A673 (cell line): Measurements from ENCODE around the gene PAXX. TPM values are rescaled to one million over a fixed set of nuclear protein-coding genes. Genes with fewer than 3 reads are reported as not detected.

ENCODE experiments used
- BruUV-seq: library from RNA; stranded (reverse); fragments of 400-500 nt; replicated peaks from 2 replicates; lab custom pipeline; 2021; lab: Mats Ljungman, UMichigan
- CTCF ChIA-PET: fragments of 300-600 bp; sonication (Branson Sonifier 250); formaldehyde crosslinking; loops from one replicate; lab custom pipeline; 2022; ENCODE audit warnings: antibody characterized with exemption; lab: Charles Lee
- POLR2A ChIA-PET: fragments of 300-600 bp; sonication (Branson Sonifier 250); formaldehyde crosslinking; loops from one replicate; lab custom pipeline; 2022; ENCODE audit warnings: antibody characterized with exemption; ENCODE audit not compliant: low non-redundant PET; lab: Charles Lee
- DNase-seq: peaks from one replicate; pipeline ENCODE4 v3.0.0-alpha.2; 2015; ENCODE audit warnings: low spot score
- H3K27ac ChIP-seq: fragments of 200-600 bp; sonication (generic); 2 replicates; pipeline ENCODE4 v1.5.1; 2016; ENCODE audit warnings: mixed run types, low read depth, mild to moderate bottlenecking, mixed read lengths, antibody characterized with exemption, low read length; ENCODE audit not compliant: poor library complexity, severe bottlenecking
- H3K27me3 ChIP-seq: fragments of 200-600 bp; sonication (generic); replicated peaks from 2 replicates; pipeline ENCODE4 v1.6.1; 2017; ENCODE audit warnings: mixed run types, low read depth, mild to moderate bottlenecking, mixed read lengths, antibody characterized with exemption, low read length; ENCODE audit not compliant: insufficient read depth, poor library complexity
- H3K36me3 ChIP-seq: fragments of 200-600 bp; sonication (generic); 2 replicates; pipeline ENCODE4 v1.6.1; 2016; ENCODE audit warnings: mixed run types, mild to moderate bottlenecking, mixed read lengths, antibody characterized with exemption, low read length; ENCODE audit not compliant: insufficient read depth, poor library complexity, severe bottlenecking
- H3K4me1 ChIP-seq: fragments of 200-600 bp; sonication (generic); 2 replicates; pipeline ENCODE4 v1.6.1; 2017; ENCODE audit warnings: mixed run types, mild to moderate bottlenecking, mixed read lengths, antibody characterized with exemption, low read length; ENCODE audit not compliant: insufficient read depth, poor library complexity, severe bottlenecking
- H3K4me3 ChIP-seq: fragments of 200-600 bp; sonication (generic); 2 replicates; pipeline ENCODE4 v1.5.1; 2016; ENCODE audit warnings: low read depth, mixed run types, mild to moderate bottlenecking, mixed read lengths, low read length; ENCODE audit not compliant: poor library complexity, severe bottlenecking
- H3K9me3 ChIP-seq: fragments of 200-600 bp; sonication (generic); 2 replicates; pipeline ENCODE4 v1.6.1; 2016; ENCODE audit warnings: mixed run types, low read depth, mild to moderate bottlenecking, mixed read lengths, antibody characterized with exemption, low read length; ENCODE audit not compliant: poor library complexity, severe bottlenecking
- EZH2 ChIP-seq: fragments of 200-600 bp; sonication (generic); IDR thresholded peaks from 2 replicates; pipeline ENCODE4 v1.6.1; 2017; ENCODE audit warnings: borderline replicate concordance, low read depth, mild to moderate bottlenecking, mixed read lengths, antibody characterized with exemption, low read length; ENCODE audit not compliant: poor library complexity, severe bottlenecking
- intact Hi-C: fragments of 100-400 bp; cut with micrococcal nuclease; formaldehyde crosslinking; loops from one replicate; pipeline ENCODE4 v1.10.0; 2022; ENCODE audit not compliant: unreplicated experiment
- total RNA-seq: library from RNA; stranded (reverse); gene quantifications from 2 replicates; pipeline ENCODE4 v1.2.3, GENCODE V29; 2021
- TF ChIP-seq, protein P1 (sequence below): fragments of 300-800, 200-600 bp; sonication (generic); conservative IDR thresholded peaks from 2 replicates; pipeline ENCODE4 v1.5.1; 2017; ENCODE audit warnings: low read depth, mild to moderate bottlenecking, antibody characterized with exemption, low read length, moderate library complexity, mixed read lengths

Gene PAXX
- total RNA-seq, 1 experiment from 2014 or later, result 91.5 TPM

DNA sequence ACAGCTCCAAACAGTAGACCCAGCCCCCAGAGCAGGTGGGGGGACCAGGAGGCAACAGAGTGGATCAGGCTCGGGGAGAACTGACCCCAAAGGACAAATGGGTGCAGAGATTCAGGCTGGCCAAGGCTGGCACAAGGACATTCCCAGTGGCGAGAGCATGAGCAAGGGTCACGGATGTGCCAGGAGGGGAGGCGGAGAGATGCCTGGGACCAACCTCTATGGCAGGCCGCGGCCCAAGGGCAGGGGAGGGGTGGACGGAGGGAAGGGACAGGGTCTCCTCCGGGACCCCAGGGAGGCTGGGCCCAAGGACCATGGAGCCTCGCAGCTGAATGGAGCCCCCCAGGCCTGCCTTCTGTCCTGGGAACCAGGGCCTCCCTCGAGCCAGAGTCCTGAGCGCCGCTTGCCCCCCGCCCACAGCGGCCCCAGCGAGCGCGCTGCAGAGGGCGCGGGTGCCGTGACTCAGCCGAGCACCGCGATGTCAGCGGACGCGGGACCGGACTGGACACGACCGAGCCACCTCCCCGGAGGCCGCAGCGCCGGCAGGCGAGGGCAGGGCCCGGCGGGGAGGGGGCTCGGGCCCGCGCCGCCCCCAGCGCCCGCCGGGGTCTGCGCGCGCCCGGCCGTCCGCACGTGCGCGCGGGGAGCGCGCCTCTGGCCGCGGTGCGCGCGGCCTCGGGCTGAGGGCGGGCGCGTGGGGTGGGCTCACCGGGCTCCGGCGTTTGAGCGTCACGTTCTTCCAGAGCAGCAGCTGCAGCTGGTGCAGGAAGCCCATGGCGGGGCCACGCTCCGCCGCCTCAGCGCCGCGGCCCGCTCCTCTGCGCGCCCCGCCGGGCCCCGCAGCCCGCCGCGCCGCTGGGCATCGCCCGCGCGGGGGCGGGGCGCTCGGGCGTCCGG is 35.4 kb downstream of the PAXX start, which contains the start of gene ABCA2:
ABCA2 (minus strand) TSS at position 869 of the 894 bp plus-strand sequence; CDS start at position 772, 97 bp downstream.
- no peak for DNase-seq

DNA sequence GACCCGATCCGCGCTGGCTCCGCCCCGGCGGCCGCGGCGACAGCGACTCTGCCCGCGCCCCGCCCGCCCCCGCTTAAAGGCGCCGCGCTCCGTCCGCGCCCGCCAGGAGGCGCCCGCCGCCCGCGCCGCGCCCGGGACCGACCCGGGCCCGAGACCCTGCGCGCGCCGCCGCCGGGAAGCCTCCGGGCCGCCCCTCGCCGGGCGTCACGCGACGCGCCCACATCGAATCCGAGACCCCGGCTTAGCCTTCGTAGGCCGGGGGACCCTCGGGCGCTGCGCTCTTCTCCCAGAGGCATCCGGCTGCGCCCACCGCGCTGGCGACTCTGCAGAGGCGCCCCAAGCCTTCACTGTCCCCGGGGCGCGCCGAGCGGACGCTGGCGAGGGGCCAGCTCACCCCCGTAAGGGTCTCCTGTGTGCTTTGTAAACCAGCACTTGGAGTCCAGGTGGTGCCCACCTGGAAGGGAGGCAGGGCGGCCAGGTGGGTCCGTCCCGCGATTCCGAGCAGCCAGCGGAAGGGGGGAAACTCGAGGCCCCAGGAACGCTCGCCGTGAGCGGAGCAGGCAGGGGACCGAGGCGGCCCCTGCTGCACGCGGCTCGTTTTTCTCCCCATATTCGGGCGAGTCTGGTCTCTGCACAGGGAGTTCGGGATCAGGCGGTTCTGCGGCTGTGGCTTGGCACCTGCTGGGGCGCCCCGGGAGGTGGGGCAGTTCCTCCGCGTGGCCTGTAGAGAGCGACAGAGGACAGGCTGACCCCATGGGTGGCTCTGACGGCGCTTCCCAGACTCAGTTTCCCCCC is 36.2 kb downstream of the PAXX start:
- H3K4me3 ChIP-seq, result peak overlapping the region; percentile 61
- H3K36me3 ChIP-seq, result no peaks in the 10 kb centered on the region
- CTCF ChIA-PET, result interaction anchor here (0.5 to 1.5 kb wide), 8 partner anchors 18 to 250 kb away, joined by 3 to 9 read pairs (median 5); partner anchors contain the start of gene PAXX
- POLR2A ChIA-PET, result no interaction called here
- intact Hi-C loops, result no loop called here
- no TSS peak for BruUV-seq
- no peaks in the 10 kb centered on the region for H3K27me3 ChIP-seq
- peak overlapping the region; percentile 64 for H3K27ac ChIP-seq
- peaks cover 10% of the 10 kb centered on the region for H3K4me1 ChIP-seq
- H3K9me3 ChIP-seq, result no peaks in the 10 kb centered on the region
- TF ChIP-seq, protein P1, sequence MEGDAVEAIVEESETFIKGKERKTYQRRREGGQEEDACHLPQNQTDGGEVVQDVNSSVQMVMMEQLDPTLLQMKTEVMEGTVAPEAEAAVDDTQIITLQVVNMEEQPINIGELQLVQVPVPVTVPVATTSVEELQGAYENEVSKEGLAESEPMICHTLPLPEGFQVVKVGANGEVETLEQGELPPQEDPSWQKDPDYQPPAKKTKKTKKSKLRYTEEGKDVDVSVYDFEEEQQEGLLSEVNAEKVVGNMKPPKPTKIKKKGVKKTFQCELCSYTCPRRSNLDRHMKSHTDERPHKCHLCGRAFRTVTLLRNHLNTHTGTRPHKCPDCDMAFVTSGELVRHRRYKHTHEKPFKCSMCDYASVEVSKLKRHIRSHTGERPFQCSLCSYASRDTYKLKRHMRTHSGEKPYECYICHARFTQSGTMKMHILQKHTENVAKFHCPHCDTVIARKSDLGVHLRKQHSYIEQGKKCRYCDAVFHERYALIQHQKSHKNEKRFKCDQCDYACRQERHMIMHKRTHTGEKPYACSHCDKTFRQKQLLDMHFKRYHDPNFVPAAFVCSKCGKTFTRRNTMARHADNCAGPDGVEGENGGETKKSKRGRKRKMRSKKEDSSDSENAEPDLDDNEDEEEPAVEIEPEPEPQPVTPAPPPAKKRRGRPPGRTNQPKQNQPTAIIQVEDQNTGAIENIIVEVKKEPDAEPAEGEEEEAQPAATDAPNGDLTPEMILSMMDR, result 0 out of 2 replicates have a peak, but pooled peaks have one; percentile 37
- TF ChIP-seq EZH2, result no peak
- peak; percentile 81 for DNase-seq

More for the DNA sequence above, 35.4 kb downstream of the PAXX start, which contains the start of gene ABCA2:
- peaks cover 10% of the 10 kb centered on the region for H3K4me1 ChIP-seq
- CTCF ChIA-PET, result interaction anchor here (0.5 to 0.6 kb wide), 2 partner anchors 15 to 204 kb away, joined by 5 read pairs; no protein-coding TSS in a partner anchor
- TF ChIP-seq, protein P1, result no peak
- no peaks in the 10 kb centered on the region for H3K9me3 ChIP-seq
- intact Hi-C loops, result no loop called here
- H3K36me3 ChIP-seq, result no peaks in the 10 kb centered on the region
- BruUV-seq, result no TSS peak
- H3K27me3 ChIP-seq, result no peaks in the 10 kb centered on the region
- POLR2A ChIA-PET, result no interaction called here
- peak within 1 kb of the TSS; percentile 64 for H3K27ac ChIP-seq
- peak within 1 kb of the TSS; percentile 61 for H3K4me3 ChIP-seq
